Tibial nerve (tissue), 4 donors: ENCODE measurements around the gene VWA7.
"Not testable (repeated sequence)": the region's sequence is repeated elsewhere in the genome, so short reads cannot be mapped to it uniquely, and the experiment has no call there.

Source experiments
- CTCF ChIP-seq, 5 experiments: fragments of 200-600 bp in 3 of 5; fragments of 450-650 bp in 2 of 5; sonication (generic) in 3 of 5; IDR thresholded peaks; one replicate each; pipeline ENCODE4 v1.5.1; 2016 to 2019; ENCODE audit warnings: antibody characterized with exemption in 5 of 5, mild to moderate bottlenecking in 3 of 5, moderate library complexity in 2 of 5
- EP300 ChIP-seq, 2 donors: sonication (generic); formaldehyde crosslinking; IDR thresholded peaks; one replicate each; pipeline ENCODE4 v1.6.1; 2017; ENCODE audit warnings: antibody characterized with exemption in 2 of 2, mild to moderate bottlenecking in 1 of 2
- POLR2A ChIP-seq, 2 donors: fragments of 450-650 bp; IDR thresholded peaks; one replicate each; pipeline ENCODE4 v1.6.1; 2017; ENCODE audit warnings: antibody characterized with exemption in 2 of 2, mild to moderate bottlenecking in 2 of 2, moderate library complexity in 2 of 2

DNA sequence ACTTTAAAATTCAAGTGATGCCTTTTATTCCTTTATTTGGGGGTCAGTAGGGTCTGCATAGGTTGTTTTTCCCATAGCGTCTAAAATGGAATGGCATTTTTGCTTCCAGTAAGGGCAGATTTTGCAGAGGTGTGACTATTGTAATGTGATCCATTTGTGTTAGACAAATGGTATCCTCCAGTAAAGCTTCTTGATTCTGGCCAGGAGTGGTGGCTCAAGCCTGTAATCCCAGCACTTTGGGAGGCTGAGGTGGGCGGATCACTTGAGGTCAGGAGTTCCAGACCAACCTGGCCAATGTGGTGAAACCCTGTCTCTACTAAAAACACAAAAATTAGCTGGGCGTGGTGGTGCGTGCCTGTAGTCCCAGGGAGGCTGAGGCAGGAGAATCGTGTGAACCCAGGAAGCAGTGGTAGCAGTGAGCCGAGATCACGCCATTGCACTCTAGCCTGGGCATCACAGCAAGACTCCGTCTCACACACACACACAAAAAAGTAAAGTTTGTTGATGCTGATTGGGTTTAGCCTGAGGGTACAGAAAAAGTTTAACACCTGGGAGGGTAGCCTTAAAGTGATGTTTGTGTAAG, 40.9 kb upstream of the VWA7 start:
- TF ChIP-seq CTCF, POLR2A (IDR thresholded peaks at IDR 0.05): not testable (repeated sequence)
- TF ChIP-seq EP300 (IDR thresholded peaks at IDR 0.05), result peak in 1 of 2 donors; percentile 61
